HG03196 (cell line): ENCODE results near the gene GRIK5.

Source experiments
- ATAC-seq: cut with Tn5 transposase; IDR thresholded peaks from one replicate; pipeline ENCODE4 v1.9.1; 2021; ENCODE audit not compliant: unreplicated experiment

Gene GRIK5

DNA sequence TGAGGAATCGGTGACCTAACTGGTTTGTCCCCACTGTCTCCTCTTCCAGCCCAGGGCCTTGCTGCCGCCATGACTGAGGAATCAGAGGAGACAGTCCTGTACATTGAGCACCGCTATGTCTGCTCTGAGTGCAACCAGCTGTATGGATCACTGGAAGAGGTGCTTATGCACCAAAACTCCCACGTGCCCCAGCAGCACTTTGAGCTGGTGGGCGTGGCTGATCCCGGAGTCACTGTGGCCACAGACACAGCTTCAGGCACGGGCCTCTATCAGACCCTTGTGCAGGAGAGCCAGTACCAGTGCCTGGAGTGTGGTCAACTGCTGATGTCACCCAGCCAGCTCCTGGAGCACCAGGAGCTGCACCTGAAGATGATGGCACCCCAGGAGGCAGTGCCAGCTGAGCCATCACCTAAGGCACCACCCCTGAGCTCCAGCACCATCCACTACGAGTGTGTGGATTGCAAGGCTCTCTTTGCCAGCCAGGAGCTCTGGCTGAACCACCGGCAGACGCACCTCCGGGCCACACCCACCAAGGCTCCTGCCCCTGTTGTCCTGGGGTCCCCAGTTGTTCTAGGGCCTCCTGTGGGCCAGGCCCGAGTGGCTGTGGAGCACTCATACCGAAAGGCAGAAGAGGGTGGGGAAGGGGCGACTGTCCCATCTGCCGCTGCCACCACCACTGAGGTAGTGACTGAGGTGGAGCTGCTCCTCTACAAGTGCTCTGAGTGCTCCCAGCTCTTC lies 8.7 kb upstream of the GRIK5 start:
- ATAC-seq, result no peak

DNA sequence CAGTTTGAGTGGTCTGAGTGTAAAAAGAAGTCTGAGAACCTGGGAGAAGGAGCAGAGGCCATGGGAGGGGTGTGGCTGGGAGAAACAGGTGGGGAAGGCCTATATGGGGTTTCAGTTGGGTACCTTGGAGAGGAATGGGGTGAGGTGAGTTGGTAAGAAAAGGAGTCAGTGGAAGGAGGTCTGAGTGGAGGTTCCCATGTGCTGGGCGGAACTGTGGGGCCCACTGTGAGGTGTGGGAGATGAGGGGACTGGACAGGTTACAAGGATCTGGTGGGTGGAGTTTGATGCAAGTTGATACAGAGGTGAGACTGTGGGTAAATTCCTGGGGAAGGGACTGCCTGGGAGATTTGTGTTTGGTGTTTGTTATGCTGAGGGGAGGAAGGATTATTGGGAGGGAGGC lies 8.1 kb upstream of the GRIK5 start:
- ATAC-seq, result no peak

DNA sequence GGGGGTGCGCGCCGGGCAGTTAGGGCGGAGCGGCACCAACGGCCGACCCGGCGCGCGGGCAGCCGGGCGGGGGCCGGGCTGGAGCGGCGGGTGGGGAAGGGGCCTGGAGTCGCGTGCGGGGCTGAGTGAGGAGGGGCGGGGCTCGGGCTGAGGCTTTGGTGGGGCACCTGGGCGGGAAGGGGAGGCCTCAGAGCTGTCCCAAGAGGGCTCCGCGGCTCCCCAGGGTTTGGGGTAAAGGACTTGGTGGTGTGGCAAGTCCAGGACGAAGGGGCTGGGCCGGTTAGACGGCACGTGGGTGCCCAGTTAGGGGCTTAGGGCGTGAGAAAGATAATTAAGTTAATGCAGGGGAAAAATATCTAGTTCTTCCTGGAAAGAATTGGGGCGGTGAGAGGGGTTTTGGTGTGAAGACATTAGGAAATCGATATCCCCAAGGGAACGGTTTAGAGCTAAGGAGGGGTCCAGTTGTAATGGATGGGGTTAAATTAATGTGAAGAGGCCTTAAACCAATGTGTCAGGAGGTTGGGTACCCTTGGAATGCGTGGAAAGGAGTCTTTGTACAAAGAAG lies 6.5 kb upstream of the GRIK5 start:
- ATAC-seq, result no peak

DNA sequence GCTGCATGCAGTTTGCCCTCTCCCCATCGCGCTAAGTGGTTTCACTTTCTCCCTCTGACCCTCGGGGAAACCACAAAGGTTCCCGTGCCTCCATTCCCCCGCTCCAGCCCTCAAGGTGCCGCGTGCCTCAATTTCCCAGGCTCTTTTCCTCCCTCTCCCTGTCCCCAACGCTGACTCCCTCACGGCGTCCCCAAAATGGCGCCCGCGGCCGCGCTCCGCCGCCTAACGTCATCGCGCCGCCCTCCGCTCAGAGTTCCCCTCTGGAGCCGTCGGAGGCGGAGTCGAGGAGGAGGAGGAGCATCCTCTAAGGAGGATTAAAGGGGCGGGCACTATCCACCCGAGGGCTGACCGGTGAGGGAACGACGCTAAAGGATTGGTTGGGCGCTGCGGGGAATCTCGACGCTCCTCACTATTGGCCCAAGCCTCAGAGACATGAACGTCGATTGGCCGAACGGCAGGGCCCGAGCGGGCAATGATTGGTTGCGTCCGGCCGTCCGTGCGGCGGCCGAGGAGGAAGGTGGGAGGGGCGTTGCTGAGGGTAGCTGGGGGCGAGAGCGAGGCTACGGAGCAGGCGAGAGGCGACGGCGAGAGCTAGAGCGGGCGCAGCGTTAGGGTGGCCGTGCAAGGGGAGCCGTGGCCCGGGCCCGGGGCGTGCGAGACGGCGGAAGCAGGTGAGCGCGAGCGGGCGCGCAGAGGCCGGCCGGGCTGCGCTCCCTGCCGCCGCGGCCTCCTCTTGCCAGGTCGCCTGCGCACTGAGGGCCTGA lies 5.8 kb upstream of the GRIK5 start, which contains the start of gene ZNF574:
Gene ZNF574, plus strand, starts transcription at position 551 of the 764 bp plus-strand sequence. CDS start 2,441 bp downstream, outside the sequence.
- ATAC-seq, result peak; percentile 89

DNA sequence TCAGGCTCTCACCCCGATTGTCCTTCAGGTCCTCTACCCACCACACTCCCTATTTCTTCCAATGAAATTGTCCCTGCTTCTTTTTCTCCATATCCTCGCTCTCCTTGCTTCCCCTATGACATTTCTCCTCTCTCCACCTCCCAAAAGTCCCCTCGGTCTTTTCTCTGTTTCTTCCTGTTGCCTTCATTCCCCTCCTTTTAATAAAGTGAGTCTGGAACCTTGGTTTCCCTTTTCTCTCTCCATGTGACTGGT lies 5.3 kb upstream of the GRIK5 start:
- ATAC-seq, result no peak

DNA sequence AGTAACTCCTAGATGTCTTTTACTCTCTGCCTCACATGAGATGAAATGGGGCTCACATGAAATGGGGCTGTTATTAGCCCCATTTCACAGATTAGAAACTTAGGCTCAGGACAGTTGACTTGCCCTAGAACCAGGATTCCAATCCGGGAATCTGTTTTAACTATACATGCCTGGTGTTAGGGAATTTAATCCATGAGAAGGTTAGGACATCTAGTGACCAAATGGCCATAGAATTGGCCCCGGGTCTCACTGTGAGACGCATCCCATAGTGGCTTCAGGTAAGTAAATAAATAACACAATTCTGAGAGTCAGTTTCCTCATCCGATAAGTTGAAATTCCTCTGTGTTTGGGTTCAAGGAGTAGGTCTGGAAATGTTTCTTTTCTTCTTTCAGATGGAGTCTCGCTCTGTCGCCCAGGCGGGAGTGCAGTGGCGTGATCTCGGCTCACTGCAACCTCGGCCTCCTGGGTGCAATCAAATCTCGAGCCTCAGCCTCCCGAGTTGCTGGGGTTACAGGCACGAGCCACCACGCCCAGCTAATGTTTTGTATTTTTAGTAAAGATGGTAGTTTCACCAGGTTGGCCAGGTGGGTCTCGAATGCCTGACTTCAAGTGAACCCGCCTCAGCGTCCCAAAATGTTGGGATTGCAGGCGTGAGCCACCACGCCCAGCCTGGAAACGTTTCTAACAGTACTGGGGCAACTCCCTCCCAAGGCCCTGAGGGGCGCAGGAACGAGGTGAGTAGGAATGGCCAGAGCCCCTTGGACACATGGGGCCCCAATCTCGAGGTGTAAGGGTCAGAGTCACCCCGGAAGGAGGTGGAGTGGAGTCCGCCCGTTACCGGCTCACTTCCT lies 4.7 kb upstream of the GRIK5 start:
- ATAC-seq, result no peak

DNA sequence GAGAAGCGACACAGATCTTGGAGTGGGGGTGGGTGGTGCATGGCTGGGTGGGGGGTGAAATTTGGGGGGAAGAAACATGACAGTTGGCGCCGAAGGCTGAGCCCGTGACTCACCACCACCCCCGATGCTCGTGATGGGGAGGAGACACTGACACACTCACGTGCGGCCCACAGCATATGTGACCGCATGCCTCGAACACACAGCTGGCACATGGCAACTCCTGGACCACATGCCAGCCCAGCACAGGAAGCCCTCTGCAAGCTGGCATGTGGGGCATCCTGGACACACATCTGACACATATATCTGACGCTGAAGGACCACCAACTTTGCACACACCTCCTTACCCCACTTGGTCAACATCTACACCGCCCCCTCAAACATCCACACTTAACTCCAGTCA lies 1.2 kb upstream of the GRIK5 start:
- no peak for ATAC-seq

DNA sequence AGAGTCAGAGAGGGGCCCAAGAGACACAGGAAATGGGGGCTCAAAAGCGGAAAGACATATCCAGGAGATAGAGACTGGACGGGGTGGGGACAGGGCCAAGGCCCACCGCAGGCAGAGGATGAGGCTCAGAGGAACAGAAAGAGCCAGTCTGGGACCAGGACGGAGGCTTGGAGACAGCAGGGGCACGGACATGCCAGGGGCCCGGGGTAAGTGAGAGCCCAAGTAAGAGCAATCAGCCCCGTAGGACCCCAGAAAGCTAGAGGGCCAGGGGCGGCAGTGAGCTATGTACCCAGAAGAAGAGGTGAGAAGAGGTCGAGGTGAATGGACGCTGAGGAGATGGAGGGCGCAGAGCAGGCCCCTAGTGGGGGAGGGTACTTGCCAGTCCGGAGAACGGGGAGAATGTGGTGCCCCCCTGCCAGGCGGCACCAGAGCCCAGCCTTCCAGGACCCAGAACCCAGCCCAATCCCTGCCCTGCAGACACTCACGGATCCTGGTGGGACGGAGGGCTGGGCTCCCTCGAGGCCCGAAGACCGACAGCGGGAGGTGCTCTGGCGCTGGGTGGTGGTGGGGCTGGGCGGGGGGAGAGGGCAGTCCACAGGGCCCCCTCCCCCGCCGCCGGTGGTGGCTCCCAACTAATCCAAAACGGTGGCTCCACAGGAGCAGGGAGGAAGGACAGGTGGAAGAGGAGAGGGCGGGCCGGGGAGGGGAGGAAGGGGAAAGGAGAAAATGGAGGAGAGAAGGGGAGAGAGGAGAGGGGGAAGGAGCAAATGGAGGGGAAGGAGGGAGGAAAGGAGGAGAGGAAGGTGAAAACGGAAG lies 1.0 kb downstream of the GRIK5 start:
- ATAC-seq, result no peak

DNA sequence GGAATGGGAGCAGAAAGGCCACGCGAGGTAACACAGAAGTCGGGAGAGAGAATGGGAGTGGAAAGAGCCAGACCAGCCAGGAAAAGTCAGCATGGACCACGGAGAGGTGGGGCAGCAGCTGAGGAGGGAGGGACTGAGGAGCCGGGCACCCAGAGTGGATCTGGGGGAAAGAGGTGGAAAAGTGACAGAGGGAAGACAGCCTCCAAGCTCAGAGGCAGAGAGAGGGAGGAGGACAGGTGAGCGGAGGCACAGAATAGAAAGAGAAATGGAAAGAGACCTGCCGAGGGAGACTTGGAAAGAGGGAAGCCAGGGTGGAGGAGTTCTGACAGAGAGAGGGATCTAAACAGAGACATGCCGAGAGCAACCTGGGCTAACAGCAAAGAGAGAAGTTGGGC lies 1.6 kb downstream of the GRIK5 start:
- ATAC-seq, result no peak

DNA sequence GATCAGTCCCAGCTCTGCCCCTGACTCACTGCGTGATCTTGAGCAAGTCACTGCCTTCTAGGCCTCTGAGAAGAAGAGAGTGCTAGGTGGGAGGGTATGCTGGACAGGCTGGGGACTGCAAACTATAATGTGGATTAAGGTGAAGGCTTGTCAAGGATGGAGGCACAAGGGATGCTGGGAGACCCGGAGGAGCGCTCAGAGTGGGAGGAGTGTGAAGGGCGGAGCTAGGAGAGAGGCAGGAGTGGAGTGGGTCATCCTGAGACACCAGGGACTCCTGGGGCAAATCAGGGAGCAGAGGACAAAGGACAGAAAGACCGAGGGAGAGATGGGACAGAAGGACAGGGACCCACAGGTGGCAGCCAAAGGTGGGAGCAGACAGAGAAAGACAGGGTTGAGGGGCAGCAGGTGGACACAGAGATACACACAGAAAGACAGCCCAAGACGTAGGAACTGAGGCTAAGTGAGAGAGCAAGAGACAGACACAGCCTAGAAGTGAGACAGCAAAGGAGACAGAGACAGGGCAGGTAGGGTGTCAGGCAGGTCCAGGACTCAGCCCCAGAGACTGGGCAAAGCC lies 2.6 kb downstream of the GRIK5 start:
- no peak for ATAC-seq

DNA sequence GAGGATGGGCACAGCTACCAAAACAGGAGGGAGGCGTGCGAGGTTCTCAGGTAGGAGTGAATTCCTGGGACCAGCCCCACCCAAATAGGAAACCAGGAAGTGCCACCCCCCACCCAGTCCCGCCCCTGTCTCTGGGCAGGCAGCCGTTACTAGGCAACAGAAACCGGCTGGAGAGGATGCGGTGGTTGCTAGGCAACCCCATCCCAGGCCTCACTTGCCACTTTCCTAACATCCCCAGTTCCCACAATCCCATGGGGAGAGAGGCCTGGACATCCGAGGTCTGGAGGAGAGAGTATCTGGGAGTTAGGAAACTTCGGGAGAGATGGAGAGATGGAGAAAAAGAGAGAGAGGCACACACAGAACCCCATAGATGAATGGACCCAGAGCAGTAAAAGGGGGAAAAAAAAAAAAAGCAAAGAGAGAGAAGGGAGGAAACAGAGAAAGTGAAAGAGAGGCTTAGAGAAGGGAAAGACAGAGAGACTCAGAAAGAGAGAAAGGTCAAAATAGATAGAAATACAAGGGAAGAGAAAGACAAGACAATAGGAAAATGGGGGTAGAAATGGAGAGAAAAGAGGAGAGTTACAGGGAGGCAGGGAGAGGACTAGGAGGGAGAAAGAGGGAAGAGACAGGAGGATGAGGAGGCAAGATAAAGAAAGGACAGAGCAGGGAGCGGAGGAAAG lies 3.8 kb downstream of the GRIK5 start:
- ATAC-seq, result no peak

DNA sequence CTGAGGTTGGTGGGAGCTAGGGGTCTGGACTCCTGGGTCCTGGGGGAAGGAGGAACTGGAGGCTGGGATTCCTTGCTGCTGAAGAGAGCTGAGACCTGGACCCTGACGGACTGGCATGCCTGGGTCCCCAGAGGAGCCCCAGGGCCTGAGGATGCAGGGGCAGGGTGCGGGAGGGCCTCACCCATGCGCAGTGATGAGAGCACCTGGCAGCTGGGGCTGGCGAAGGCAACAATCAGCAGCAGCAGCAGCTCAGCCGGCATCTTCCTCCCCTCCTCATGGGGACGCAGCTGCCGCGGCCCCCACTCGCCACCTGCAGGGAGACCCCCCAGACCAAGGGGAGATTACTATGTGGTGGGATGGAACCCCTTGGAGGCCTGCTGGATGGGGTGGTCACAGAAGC lies 4.5 kb downstream of the GRIK5 start:
- no peak for ATAC-seq

DNA sequence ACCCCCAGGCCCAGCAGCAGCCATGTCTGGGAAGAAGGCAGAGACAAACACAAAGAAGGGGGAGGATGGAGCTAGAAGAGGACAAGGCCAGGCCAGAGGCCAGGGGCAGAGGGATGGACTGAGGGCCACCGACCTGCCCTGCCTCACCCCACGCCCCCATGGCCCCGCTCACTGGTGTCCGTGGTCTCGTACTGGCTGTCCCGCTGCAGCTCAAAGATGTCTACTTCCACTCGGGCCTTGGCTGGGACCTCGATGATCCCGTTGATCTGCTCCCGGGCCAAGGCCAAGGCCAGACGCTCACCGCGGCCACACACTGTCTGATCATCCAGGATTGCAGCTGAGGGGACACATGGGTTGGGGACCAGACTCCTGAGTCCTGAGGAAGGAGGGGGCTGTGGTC lies 5.0 kb downstream of the GRIK5 start:
- ATAC-seq, result no peak

DNA sequence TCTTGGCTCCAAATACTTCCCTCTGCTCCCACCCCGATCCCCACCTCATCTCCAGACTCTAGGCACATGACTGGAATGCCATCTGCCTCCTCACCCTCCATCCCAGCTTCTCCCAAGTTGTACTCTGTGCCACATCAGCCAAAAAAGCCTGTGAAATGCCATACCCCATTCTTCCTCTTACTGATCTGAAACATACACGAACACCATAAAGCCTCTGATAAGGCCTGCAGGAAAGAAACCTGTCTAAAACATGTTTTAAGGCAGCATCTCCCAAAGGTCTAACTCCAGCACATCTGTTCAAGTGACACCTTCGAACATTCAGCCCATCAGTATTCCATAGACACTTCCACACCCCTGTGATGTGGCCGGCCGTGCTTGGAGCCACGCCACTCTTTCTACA lies 5.6 kb downstream of the GRIK5 start:
- ATAC-seq, result no peak

DNA sequence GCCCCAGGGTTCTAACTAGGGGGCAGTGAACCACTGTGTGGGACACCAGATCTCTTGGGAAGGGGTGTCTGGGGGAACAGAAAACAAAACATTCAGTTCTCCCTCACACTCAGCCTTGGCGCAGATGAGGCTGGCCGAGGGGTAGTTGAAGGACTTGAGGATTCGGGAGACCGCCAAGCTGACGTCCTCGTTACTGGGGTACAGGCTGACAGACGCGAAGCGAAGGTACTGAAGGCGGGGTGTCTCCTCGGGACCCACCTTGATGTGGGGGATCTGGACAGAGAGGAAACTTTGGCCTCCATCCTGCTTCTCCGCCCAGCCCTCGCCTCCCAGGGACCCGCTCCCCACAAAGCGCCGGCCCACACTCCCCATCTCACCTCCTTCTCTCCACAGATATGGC lies 7.6 kb downstream of the GRIK5 start:
- ATAC-seq, result no peak

DNA sequence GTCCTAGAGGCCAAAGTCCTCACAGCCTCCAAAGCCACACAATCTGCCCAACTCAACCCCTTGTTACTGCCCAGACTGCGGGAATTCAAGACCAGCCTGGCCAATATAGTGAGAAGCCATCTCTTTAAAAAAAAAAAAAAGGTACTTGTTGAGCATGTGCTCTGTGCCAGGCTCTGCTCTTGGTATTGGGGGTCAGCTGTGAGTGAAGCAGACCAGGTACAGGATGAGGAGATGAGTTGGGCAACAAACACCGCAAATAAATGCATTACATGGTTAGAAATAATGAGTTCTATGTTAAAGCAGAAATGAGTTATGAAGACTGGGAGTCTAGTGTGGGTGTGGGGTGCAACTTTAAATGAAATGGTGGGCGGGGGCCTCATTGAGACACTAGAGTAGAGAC lies 9.9 kb downstream of the GRIK5 start:
- no peak for ATAC-seq

DNA sequence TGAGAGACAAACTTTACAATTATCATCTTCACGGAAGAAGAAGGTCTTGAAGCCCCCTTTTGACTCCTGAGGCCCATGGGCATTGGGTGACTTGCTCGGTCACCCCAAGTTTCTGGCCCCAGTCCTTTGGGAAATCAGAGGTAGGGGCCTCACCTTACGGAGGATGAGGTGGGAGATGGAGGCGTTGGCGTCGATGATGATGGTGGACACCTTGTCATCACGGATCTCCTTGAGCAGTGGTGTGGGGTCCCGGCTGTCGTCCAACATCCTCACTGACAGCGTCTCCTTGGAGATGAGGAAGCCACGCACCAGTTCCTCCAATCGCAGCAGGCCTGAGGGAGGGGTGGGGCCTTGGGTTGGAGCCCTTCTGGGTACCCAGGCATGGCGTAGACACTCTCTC lies 10.8 kb downstream of the GRIK5 start:
- ATAC-seq, result no peak

DNA sequence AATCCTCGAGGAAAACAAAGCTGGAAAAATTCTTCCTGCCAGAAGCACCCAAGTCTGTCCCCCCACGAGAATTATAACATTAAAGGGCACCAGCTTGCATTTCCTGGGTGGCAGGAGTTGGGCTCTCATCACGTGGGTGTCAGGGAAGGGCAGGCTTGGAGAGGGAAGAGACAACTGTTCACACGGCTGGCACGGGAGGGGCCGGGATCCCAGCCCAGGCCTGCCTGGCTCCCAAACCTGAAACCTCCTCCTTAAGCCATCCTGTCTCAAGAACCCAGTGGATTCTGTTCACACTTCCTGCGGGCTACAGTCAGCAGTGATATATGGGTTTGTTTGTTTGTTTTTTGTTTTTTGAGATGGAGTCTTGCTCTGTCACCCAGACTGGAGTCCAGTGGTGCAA lies 12.2 kb downstream of the GRIK5 start:
- ATAC-seq, result no peak

DNA sequence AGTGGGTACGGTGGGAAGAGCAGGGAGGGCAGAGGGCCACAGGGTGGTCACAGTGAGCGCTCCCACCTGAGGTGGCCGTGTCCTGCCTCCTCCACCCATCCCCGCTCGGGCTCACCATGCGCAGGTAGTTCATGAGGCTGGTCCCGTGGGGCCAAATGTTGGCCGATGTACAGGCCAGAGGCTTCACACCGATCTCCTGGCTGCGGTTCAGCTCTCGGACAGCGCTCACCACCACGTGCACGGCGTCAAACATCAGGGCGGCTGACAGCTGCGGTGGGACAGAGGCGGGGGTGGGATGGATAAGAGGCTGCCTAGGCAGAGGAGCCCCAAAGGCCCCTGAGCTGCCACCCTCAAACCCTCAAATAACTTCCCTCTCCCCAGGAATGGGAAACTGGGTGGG lies 15.8 kb downstream of the GRIK5 start:
- ATAC-seq, result no peak
